Articular chondrocyte of knee joint (primary cell): ENCODE results near the gene ZMYM1. TPM values are rescaled to one million over a fixed set of nuclear protein-coding genes. Genes with fewer than 3 reads are reported as not detected.

Source experiments
- total RNA-seq: library from RNA; depleted of rRNA; stranded (reverse); fragments of >200 nt; gene quantifications from 2 replicates; pipeline ENCODE4 v1.2.3, GENCODE V29; 2012

Gene ZMYM1
- 22.7 and 29.4 TPM in 2 replicates for total RNA-seq

DNA sequence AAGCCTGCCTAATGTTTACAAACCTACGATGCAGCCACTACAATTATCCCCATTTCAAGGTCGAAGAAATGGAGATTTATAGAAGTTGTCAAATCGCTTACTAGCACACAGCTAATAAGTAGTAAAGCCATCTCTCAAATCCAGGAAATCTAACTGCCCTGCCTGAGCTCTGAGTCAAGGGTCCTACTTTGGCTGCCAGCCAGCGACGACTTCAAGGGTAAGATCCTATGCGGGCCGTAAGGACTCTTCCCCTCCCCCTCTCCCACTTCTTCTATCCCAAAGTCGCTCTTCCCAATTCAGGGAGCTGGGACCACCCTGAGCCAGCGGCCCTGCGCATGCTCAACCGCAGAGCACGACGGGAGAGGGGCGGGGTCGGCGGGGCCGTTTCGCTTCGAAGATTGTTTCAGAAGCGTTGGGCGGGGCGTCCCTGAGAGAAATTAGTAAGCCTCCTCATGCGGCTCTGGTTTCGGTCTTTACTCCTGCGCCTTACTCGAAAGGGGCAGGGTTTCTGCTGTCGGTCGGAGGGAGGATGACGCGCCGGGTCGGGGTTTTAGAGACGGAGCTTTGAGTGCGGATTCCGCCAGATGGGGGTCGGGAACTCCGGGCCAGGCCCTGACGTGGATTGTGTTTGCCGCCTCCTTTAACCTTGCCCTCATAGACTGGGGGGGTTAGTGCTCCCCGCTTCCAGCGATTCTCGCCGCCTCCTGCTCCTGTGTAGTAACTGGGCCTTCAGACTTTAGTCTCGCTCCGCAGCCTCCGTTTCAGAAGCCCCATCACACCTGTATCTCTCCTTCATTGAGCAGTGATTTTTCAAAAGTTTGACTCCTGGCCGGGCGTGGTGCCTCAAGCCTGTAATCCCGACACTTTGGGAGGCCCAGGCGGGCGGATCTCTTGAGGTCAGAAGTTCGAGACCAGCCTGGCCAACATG is at the start of gene ZMYM1:
TSS of gene ZMYM1 (plus strand) at position 383 of the 928 bp plus-strand sequence. CDS start 14,603 bp downstream, outside the sequence.

Other genes with a start within 250 kb of the ZMYM1 start
- 24.4 and 40.9 TPM in 2 replicates for gene SMIM12, start 219.6 kb upstream of the ZMYM1 start, total RNA-seq
- gene DLGAP3, start 149.7 kb upstream of the ZMYM1 start, total RNA-seq = under 0.01 TPM in 1 of 2 replicates, not detected in the other
- gene TMEM35B, start 94.0 kb upstream of the ZMYM1 start, total RNA-seq = 38.0 and 43.1 TPM in 2 replicates
- 25.7 and 34.1 TPM in 2 replicates for gene ZMYM6, start 47.4 kb upstream of the ZMYM1 start, total RNA-seq
- 196 and 218 TPM in 2 replicates for gene SFPQ, start 113.8 kb downstream of the ZMYM1 start, total RNA-seq
- 54.2 and 59.8 TPM in 2 replicates for gene ZMYM4, start 189.3 kb downstream of the ZMYM1 start, total RNA-seq